ENCODE data around the gene AKT1. TPM values are rescaled to one million over a fixed set of nuclear protein-coding genes. Genes with fewer than 3 reads are reported as not detected.
A peak's percentile ranks its signal among the peaks of the same experiment; 100 is the strongest.

Gene AKT1
- total RNA-seq, 4 donors from 2014 or later = 66.6 to 93.7 (median 71.3) TPM

GRCh38 chr14:104801520-104802393, 6.2 kb upstream of the AKT1 start:
- Histone ChIP-seq H3K27me3 (no peaks in the 10 kb centered on the region), H3K9me3 (no peaks in the 10 kb centered on the region), H3K4me3 (peak overlapping the region; percentile 55 to 74 (median 60)), H3K36me3 (no peaks in the 10 kb centered on the region), H3K4me1 (peaks cover 33 to 82% (median 43%) of the 10 kb centered on the region in 3 donors), H3K27ac (peak overlapping the region; percentile 82 to 95 (median 92))
- 91 to 95% methylated on average over 4 to 10 of the region's 45 CpGs for WGBS, 2 donors
- no peak for TF ChIP-seq POLR2A (IDR thresholded peaks at IDR 0.05)
- intact Hi-C loops (cut with DNase I) = no loop called here
- DNase-seq = no peak

- Histone ChIP-seq H3K4me1 (peaks cover 38 to 89% (median 47%) of the 10 kb centered on the region in 3 donors), H3K27ac (peak within 1 kb of the TSS; percentile 90 to 95 (median 94))
Observed at GRCh38 chr14:104800771-104801519, 5.4 kb upstream of the AKT1 start, which contains the start of gene ZBTB42. Gene ZBTB42 (plus strand): TSS chr14:104801101. CDS start chr14:104801198, 97 bp downstream.

GRCh38 chr14:104800015-104800770, 4.6 kb upstream of the AKT1 start:
- peak overlapping the region; percentile 55 to 74 (median 60) for H3K4me3 ChIP-seq
- H3K4me1 ChIP-seq = peaks cover 39 to 84% (median 49%) of the 10 kb centered on the region in 3 donors
- H3K9me3 ChIP-seq = no peaks in the 10 kb centered on the region
- 2 to 5% methylated on average over 4 to 19 of the region's 83 CpGs for WGBS, 2 donors
- DNase-seq = peak; percentile 32
- H3K36me3 ChIP-seq = no peaks in the 10 kb centered on the region
- H3K27me3 ChIP-seq = no peaks in the 10 kb centered on the region
- H3K27ac ChIP-seq = peak overlapping the region; percentile 90 to 95 (median 94)
- TF ChIP-seq POLR2A (IDR thresholded peaks at IDR 0.05) (peak in 2 of 4 donors; percentile 22 to 31), CTCF (IDR thresholded peaks at IDR 0.05) (peak in 5 of 6 experiments; percentile 13 to 56 (median 38))
- intact Hi-C loops (cut with DNase I) = no loop called here

More at GRCh38 chr14:104800771-104801519, 5.4 kb upstream of the AKT1 start, which contains the start of gene ZBTB42:
- 0 to 40% methylated on average over 1 to 16 of the region's 105 CpGs for WGBS, 2 donors
- H3K27me3 ChIP-seq = no peaks in the 10 kb centered on the region
- no peaks in the 10 kb centered on the region for H3K9me3 ChIP-seq
- H3K36me3 ChIP-seq = no peaks in the 10 kb centered on the region
- intact Hi-C loops (cut with DNase I) = no loop called here
- DNase-seq = peak; percentile 21
- TF ChIP-seq CTCF (IDR thresholded peaks at IDR 0.05) (no peak), POLR2A (IDR thresholded peaks at IDR 0.05) (peak in 2 of 4 donors; percentile 20 to 56)
- peak within 1 kb of the TSS; percentile 55 to 74 (median 60) for H3K4me3 ChIP-seq

GRCh38 chr14:104799244-104800014, 3.9 kb upstream of the AKT1 start:
- H3K4me1 ChIP-seq = peaks cover 39 to 82% (median 50%) of the 10 kb centered on the region in 3 donors
- DNase-seq = no peak
- no peaks in the 10 kb centered on the region for H3K27me3 ChIP-seq
- intact Hi-C loops (cut with DNase I) = no loop called here
- H3K36me3 ChIP-seq = no peaks in the 10 kb centered on the region
- no peak for TF ChIP-seq CTCF (IDR thresholded peaks at IDR 0.05)
- no peak for TF ChIP-seq POLR2A (IDR thresholded peaks at IDR 0.05)
- WGBS, 2 donors = 28 to 39% methylated on average over 14 to 18 of the region's 21 CpGs
- H3K27ac ChIP-seq = peak overlapping the region; percentile 90 to 95 (median 94)
- H3K4me3 ChIP-seq = peak overlapping the region in 3 of 4 donors; percentile 57 to 74 (median 62)
- H3K9me3 ChIP-seq = no peaks in the 10 kb centered on the region
